Large intestine (tissue), 3 donors: ENCODE measurements around the gene HEATR5A. TPM values are rescaled to one million over a fixed set of nuclear protein-coding genes. Genes with fewer than 3 reads are reported as not detected.
"Not testable (repeated sequence)": the region's sequence is repeated elsewhere in the genome, so short reads cannot be mapped to it uniquely, and the experiment has no call there.

Experiments used
- DNase-seq, 2 donors: peaks; one replicate each; pipeline versions ENCODE4 v3.0.0 to v3.0.0-alpha.2; 2013
- H3K27ac ChIP-seq: one replicate; pipeline ENCODE4 v1.5.1; 2013; ENCODE audit warnings: low read length
- H3K27me3 ChIP-seq: 2 replicates; pipeline ENCODE4 v1.6.1; 2013; ENCODE audit warnings: low read length; ENCODE audit not compliant: control insufficient read depth, insufficient read depth
- H3K36me3 ChIP-seq: 2 replicates; pipeline ENCODE4 v1.6.1; 2013; ENCODE audit warnings: low read length; ENCODE audit not compliant: control insufficient read depth, insufficient read depth
- H3K4me1 ChIP-seq: one replicate; pipeline ENCODE4 v1.6.1; 2013; ENCODE audit warnings: low read length; ENCODE audit not compliant: control insufficient read depth, insufficient read depth
- H3K4me3 ChIP-seq: one replicate; pipeline ENCODE4 v1.5.1; 2013; ENCODE audit warnings: low read length
- H3K9me3 ChIP-seq: one replicate; pipeline ENCODE4 v1.6.1; 2013; ENCODE audit warnings: mild to moderate bottlenecking, low read depth, low read length, moderate library complexity; ENCODE audit not compliant: control insufficient read depth
- WGBS: methylation state at CpG from one replicate; pipeline ENCODE4 v1.1.5; 2013; ENCODE audit warnings: low lambda C conversion rate; ENCODE audit not compliant: insufficient coverage; 5-methylcytosine and 5-hydroxymethylcytosine counted together
- polyA plus RNA-seq: library from polyadenylated mRNA; unstranded; fragments of 120-200 nt; gene quantifications from one replicate; pipeline ENCODE4 v1.2.1, GENCODE V29; 2013

The HEATR5A gene
- polyA plus RNA-seq, 1 donor, result 23.7 TPM

GRCh38 chr14:31336646-31337045 is 83.7 kb downstream of the HEATR5A start:
- Histone ChIP-seq H3K36me3 (peaks cover 20% of the 10 kb centered on the region), H3K4me1 (no peaks in the 10 kb centered on the region), H3K9me3 (peaks cover 2% of the 10 kb centered on the region), H3K4me3 (no peak overlapping the region), H3K27ac (peak overlapping the region; percentile 15), H3K27me3 (no peaks in the 10 kb centered on the region)
- DNase-seq, result peak; percentile 43 to 55
- WGBS, result 100% methylated on average over 1 of the region's 4 CpGs

GRCh38 chr14:31331395-31331794 is 89.0 kb downstream of the HEATR5A start:
- not testable (repeated sequence) for H3K4me1 ChIP-seq, DNase-seq, H3K27ac ChIP-seq, H3K27me3 ChIP-seq, H3K4me3 ChIP-seq
- H3K9me3 ChIP-seq, result peaks cover 14% of the 10 kb centered on the region
- H3K36me3 ChIP-seq, result peaks cover 23% of the 10 kb centered on the region
- no CpG with 5 or more reads among the region's 1 CpG for WGBS

GRCh38 chr14:31329876-31330521 is 90.4 kb downstream of the HEATR5A start:
- H3K4me3 ChIP-seq, H3K4me1 ChIP-seq, H3K27ac ChIP-seq, DNase-seq, H3K27me3 ChIP-seq: not testable (repeated sequence)
- WGBS, result no CpG with 5 or more reads among the region's 8 CpGs
- H3K36me3 ChIP-seq, result peaks cover 23% of the 10 kb centered on the region
- peaks cover 14% of the 10 kb centered on the region for H3K9me3 ChIP-seq

- Histone ChIP-seq H3K36me3 (peaks cover 8% of the 10 kb centered on the region), H3K4me1 (peaks cover 3% of the 10 kb centered on the region), H3K27me3 (no peaks in the 10 kb centered on the region), H3K9me3 (peaks cover 12% of the 10 kb centered on the region), H3K4me3 (no peak overlapping the region), H3K27ac (no peak overlapping the region)
- no peak for DNase-seq
These were observed 94.2 kb downstream of the HEATR5A start for GRCh38 chr14:31326111-31326510.

GRCh38 chr14:31323419-31323818 is 96.9 kb downstream of the HEATR5A start:
- no peaks in the 10 kb centered on the region for H3K27me3 ChIP-seq
- no peaks in the 10 kb centered on the region for H3K4me1 ChIP-seq
- peaks cover 16% of the 10 kb centered on the region for H3K36me3 ChIP-seq
- no peak overlapping the region for H3K27ac ChIP-seq
- no CpG with 5 or more reads among the region's 2 CpGs for WGBS
- no peak overlapping the region for H3K4me3 ChIP-seq
- DNase-seq, result no peak
- H3K9me3 ChIP-seq, result no peaks in the 10 kb centered on the region

GRCh38 chr14:31320922-31321766 is 99.2 kb downstream of the HEATR5A start:
- Histone ChIP-seq H3K4me3 (no peak overlapping the region), H3K4me1 (no peaks in the 10 kb centered on the region), H3K9me3 (no peaks in the 10 kb centered on the region), H3K36me3 (peaks cover 18% of the 10 kb centered on the region), H3K27ac (no peak overlapping the region), H3K27me3 (no peaks in the 10 kb centered on the region)
- no peak for DNase-seq
- 92% methylated on average over 4 of the region's 14 CpGs for WGBS

- no peak for DNase-seq
- Histone ChIP-seq H3K27me3 (no peaks in the 10 kb centered on the region), H3K36me3 (peaks cover 18% of the 10 kb centered on the region), H3K4me3 (no peak overlapping the region), H3K4me1 (no peaks in the 10 kb centered on the region), H3K9me3 (no peaks in the 10 kb centered on the region), H3K27ac (no peak overlapping the region)
- no CpG with 5 or more reads among the region's 6 CpGs for WGBS
These were observed 100.1 kb downstream of the HEATR5A start for GRCh38 chr14:31320216-31320615.

GRCh38 chr14:31319701-31320100 is 100.6 kb downstream of the HEATR5A start:
- Histone ChIP-seq H3K4me3 (no peak overlapping the region), H3K4me1 (no peaks in the 10 kb centered on the region), H3K27ac (no peak overlapping the region), H3K9me3 (no peaks in the 10 kb centered on the region), H3K27me3 (no peaks in the 10 kb centered on the region), H3K36me3 (peaks cover 22% of the 10 kb centered on the region)
- WGBS, result no CpG with 5 or more reads among the region's 5 CpGs
- DNase-seq, result no peak

GRCh38 chr14:31312934-31313333 is 107.4 kb downstream of the HEATR5A start:
- Histone ChIP-seq H3K4me3 (no peak overlapping the region), H3K27ac (no peak overlapping the region), H3K36me3 (peaks cover 22% of the 10 kb centered on the region), H3K27me3 (no peaks in the 10 kb centered on the region), H3K4me1 (no peaks in the 10 kb centered on the region), H3K9me3 (no peaks in the 10 kb centered on the region)
- no CpG with 5 or more reads among the region's 1 CpG for WGBS
- DNase-seq, result no peak

GRCh38 chr14:31312370-31312769 is 108.0 kb downstream of the HEATR5A start:
- not testable (repeated sequence) for H3K4me1 ChIP-seq, H3K27ac ChIP-seq, H3K4me3 ChIP-seq, DNase-seq, H3K27me3 ChIP-seq, H3K9me3 ChIP-seq
- H3K36me3 ChIP-seq, result peaks cover 27% of the 10 kb centered on the region
- 83% methylated on average over 1 of the region's 6 CpGs for WGBS
